HepG2 (cell line): ENCODE data around the gene ERMARD. TPM values are rescaled to one million over a fixed set of nuclear protein-coding genes. Genes with fewer than 3 reads are reported as not detected.
A peak's percentile ranks its signal among the peaks of the same experiment; 100 is the strongest.

Source experiments
- E2F5 ChIP-seq: sonication (generic); formaldehyde crosslinking; conservative IDR thresholded peaks from 2 replicates; pipeline ENCODE4 v1.4.0; 2020; ENCODE audit warnings: missing genetic modification reagents
- HNRNPH1 ChIP-seq: fragments of 200-400 bp; formaldehyde crosslinking; optimal IDR thresholded peaks from 2 replicates; pipeline ENCODE3; 2017; ENCODE audit warnings: mild to moderate bottlenecking, low read depth, low read length
- MTA1 ChIP-seq: sonication (generic); formaldehyde crosslinking; IDR thresholded peaks from 2 replicates; pipeline ENCODE4 v1.4.0; 2020; ENCODE audit warnings: missing genetic modification reagents, mild to moderate bottlenecking, borderline replicate concordance
- ZNF180 ChIP-seq: sonication (generic); formaldehyde crosslinking; IDR thresholded peaks from 2 replicates; pipeline ENCODE4 v1.4.0; 2020; ENCODE audit warnings: low read depth, missing genetic modification reagents, borderline replicate concordance
- ZNF331 ChIP-seq: sonication (generic); formaldehyde crosslinking; IDR thresholded peaks from 2 replicates; pipeline ENCODE4 v1.4.0; 2020; ENCODE audit warnings: missing genetic modification reagents
- ZNF414 ChIP-seq: sonication (generic); formaldehyde crosslinking; IDR thresholded peaks from 2 replicates; pipeline ENCODE4 v1.5.0; 2020; ENCODE audit warnings: missing genetic modification reagents
- ZNF564 ChIP-seq: sonication (generic); formaldehyde crosslinking; IDR thresholded peaks from 2 replicates; pipeline ENCODE4 v1.8.1; 2023; ENCODE audit warnings: mild to moderate bottlenecking, missing genetic modification reagents
- ZNF598 ChIP-seq: sonication (generic); formaldehyde crosslinking; IDR thresholded peaks from 2 replicates; pipeline ENCODE4 v1.5.1; 2020; ENCODE audit warnings: mild to moderate bottlenecking, missing genetic modification reagents, borderline replicate concordance
- ZNF691 ChIP-seq: sonication (generic); formaldehyde crosslinking; IDR thresholded peaks from 2 replicates; pipeline ENCODE4 v1.4.0; 2020; ENCODE audit warnings: missing genetic modification reagents, low read depth, mild to moderate bottlenecking, borderline replicate concordance
- ZNF792 ChIP-seq: IDR thresholded peaks from 2 replicates; pipeline ENCODE4 v1.6.1; 2016
- polyA plus RNA-seq, 8 experiments: library from polyadenylated mRNA; depleted of rRNA in 3 of 8; stranded (reverse) in 7 of 8; unstranded in 1 of 8; fragments of >200 nt; fragmentation: Illumina TruSeq in 4 of 8; extraction: Trizol in 4 of 8; gene quantifications; 2 replicates each; pipeline versions ENCODE4 v1.2.1 to v1.2.3, GENCODE V29; 2011 to 2016; ENCODE audit warnings: low read depth in 4 of 8, missing spikeins in 1 of 8, mixed read lengths in 1 of 8; ENCODE audit not compliant: insufficient read depth in 1 of 8
- total RNA-seq, 5 experiments: library from RNA; depleted of rRNA; stranded (reverse); fragments of >200 nt; fragmentation: Illumina TruSeq; extraction: Trizol; gene quantifications; 2 replicates each; pipeline ENCODE4 v1.2.3, GENCODE V29; 2016; ENCODE audit warnings: low read depth in 1 of 5
- TF ChIP-seq, protein P1 (sequence below): IDR thresholded peaks from 2 replicates; pipeline ENCODE4 v1.6.1; 2016; ENCODE audit warnings: missing compliant biosample characterization, missing genetic modification reagents, borderline replicate concordance
- TF ChIP-seq, protein P2 (sequence below): sonication (generic); formaldehyde crosslinking; IDR thresholded peaks from 2 replicates; pipeline ENCODE4 v1.5.0; 2020; ENCODE audit warnings: missing genetic modification reagents
- TF ChIP-seq, protein P3 (sequence below): sonication (generic); formaldehyde crosslinking; IDR thresholded peaks from 2 replicates; pipeline ENCODE4 v1.9.0; 2021; ENCODE audit warnings: missing genetic modification reagents, mild to moderate bottlenecking, borderline replicate concordance
- TF ChIP-seq, protein P4 (sequence below): sonication (generic); formaldehyde crosslinking; IDR thresholded peaks from 2 replicates; pipeline ENCODE4 v1.5.1; 2020; ENCODE audit warnings: missing genetic modification reagents, mild to moderate bottlenecking, borderline replicate concordance
- TF ChIP-seq, protein P5 (sequence below): sonication (generic); formaldehyde crosslinking; IDR thresholded peaks from 2 replicates; pipeline ENCODE4 v1.5.0; 2020; ENCODE audit warnings: missing genetic modification reagents

The ERMARD gene
- total and polyA plus RNA-seq, 2 of the 13 experiments (the other 11 are each of a cell fraction or from before 2014, with no cell fraction given) = 8.8 to 10.7 TPM

GRCh38 chr6:169724494-169725124 lies 26.8 kb upstream of the ERMARD start, which contains the start of gene PHF10 (continued):
- TF ChIP-seq HNRNPH1 (no peak), ZNF180 (CRISPR knock-in tag) (no peak), MTA1 (CRISPR knock-in tag) (peak; percentile 56; the same call in 1 of the 2 replicates), ZNF564 (0 out of 2 replicates have a peak, but pooled peaks have one; percentile 75), ZNF331 (CRISPR knock-in tag) (peak; percentile 41; the same call in 1 of the 2 replicates), E2F5 (CRISPR knock-in tag) (peak; percentile 59), ZNF792 (peak; percentile 84; the same call in 1 of the 2 replicates), ZNF598 (peak; percentile 97; the same call in 1 of the 2 replicates), ZNF414 (CRISPR knock-in tag) (peak; percentile 88), ZNF691 (no peak; the same call in 1 of the 2 replicates)
- TF ChIP-seq, protein P1, sequence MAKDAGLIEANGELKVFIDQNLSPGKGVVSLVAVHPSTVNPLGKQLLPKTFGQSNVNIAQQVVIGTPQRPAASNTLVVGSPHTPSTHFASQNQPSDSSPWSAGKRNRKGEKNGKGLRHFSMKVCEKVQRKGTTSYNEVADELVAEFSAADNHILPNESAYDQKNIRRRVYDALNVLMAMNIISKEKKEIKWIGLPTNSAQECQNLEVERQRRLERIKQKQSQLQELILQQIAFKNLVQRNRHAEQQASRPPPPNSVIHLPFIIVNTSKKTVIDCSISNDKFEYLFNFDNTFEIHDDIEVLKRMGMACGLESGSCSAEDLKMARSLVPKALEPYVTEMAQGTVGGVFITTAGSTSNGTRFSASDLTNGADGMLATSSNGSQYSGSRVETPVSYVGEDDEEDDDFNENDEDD (CRISPR knock-in tag) = peak; percentile 84; the same call in 1 of the 2 replicates
- TF ChIP-seq, protein P2, sequence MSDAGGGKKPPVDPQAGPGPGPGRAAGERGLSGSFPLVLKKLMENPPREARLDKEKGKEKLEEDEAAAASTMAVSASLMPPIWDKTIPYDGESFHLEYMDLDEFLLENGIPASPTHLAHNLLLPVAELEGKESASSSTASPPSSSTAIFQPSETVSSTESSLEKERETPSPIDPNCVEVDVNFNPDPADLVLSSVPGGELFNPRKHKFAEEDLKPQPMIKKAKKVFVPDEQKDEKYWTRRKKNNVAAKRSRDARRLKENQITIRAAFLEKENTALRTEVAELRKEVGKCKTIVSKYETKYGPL = 0 out of 2 replicates have a peak, but pooled peaks have one; percentile 48
- TF ChIP-seq, protein P3, sequence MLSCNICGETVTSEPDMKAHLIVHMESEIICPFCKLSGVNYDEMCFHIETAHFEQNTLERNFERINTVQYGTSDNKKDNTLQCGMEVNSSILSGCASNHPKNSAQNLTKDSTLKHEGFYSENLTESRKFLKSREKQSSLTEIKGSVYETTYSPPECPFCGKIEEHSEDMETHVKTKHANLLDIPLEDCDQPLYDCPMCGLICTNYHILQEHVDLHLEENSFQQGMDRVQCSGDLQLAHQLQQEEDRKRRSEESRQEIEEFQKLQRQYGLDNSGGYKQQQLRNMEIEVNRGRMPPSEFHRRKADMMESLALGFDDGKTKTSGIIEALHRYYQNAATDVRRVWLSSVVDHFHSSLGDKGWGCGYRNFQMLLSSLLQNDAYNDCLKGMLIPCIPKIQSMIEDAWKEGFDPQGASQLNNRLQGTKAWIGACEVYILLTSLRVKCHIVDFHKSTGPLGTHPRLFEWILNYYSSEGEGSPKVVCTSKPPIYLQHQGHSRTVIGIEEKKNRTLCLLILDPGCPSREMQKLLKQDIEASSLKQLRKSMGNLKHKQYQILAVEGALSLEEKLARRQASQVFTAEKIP (CRISPR knock-in tag) = no peak
- TF ChIP-seq, protein P4, sequence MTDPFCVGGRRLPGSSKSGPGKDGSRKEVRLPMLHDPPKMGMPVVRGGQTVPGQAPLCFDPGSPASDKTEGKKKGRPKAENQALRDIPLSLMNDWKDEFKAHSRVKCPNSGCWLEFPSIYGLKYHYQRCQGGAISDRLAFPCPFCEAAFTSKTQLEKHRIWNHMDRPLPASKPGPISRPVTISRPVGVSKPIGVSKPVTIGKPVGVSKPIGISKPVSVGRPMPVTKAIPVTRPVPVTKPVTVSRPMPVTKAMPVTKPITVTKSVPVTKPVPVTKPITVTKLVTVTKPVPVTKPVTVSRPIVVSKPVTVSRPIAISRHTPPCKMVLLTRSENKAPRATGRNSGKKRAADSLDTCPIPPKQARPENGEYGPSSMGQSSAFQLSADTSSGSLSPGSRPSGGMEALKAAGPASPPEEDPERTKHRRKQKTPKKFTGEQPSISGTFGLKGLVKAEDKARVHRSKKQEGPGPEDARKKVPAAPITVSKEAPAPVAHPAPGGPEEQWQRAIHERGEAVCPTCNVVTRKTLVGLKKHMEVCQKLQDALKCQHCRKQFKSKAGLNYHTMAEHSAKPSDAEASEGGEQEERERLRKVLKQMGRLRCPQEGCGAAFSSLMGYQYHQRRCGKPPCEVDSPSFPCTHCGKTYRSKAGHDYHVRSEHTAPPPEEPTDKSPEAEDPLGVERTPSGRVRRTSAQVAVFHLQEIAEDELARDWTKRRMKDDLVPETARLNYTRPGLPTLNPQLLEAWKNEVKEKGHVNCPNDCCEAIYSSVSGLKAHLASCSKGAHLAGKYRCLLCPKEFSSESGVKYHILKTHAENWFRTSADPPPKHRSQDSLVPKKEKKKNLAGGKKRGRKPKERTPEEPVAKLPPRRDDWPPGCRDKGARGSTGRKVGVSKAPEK (CRISPR knock-in tag) = no peak
- TF ChIP-seq, protein P5, sequence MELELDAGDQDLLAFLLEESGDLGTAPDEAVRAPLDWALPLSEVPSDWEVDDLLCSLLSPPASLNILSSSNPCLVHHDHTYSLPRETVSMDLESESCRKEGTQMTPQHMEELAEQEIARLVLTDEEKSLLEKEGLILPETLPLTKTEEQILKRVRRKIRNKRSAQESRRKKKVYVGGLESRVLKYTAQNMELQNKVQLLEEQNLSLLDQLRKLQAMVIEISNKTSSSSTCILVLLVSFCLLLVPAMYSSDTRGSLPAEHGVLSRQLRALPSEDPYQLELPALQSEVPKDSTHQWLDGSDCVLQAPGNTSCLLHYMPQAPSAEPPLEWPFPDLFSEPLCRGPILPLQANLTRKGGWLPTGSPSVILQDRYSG = peak; percentile 68
